Chondrocyte (in vitro differentiated cells): Measurements from ENCODE around the gene C19orf25. TPM values are rescaled to one million over a fixed set of nuclear protein-coding genes. Genes with fewer than 3 reads are reported as not detected.
A peak's percentile ranks its signal among the peaks of the same experiment; 100 is the strongest.

ENCODE experiments used
- DNase-seq: peaks from one replicate; pipeline ENCODE4 v3.0.0; 2021; ENCODE audit warnings: mixed read lengths, low spot score
- H3K27ac Mint-ChIP-seq: one replicate; pipeline ENCODE4 v1.8.0; 2021; ENCODE audit warnings: mild to moderate bottlenecking, moderate library complexity, mixed read lengths; ENCODE audit not compliant: unreplicated experiment
- H3K27me3 Mint-ChIP-seq: 2 replicates; pipeline ENCODE4 v1.8.0; 2021; ENCODE audit warnings: low read depth, mixed read lengths
- H3K36me3 Mint-ChIP-seq: 2 replicates; pipeline ENCODE4 v1.8.0; 2021; ENCODE audit warnings: low read depth, mixed read lengths
- H3K4me1 Mint-ChIP-seq: 2 replicates; pipeline ENCODE4 v1.8.0; 2021; ENCODE audit warnings: low read depth, mild to moderate bottlenecking, mixed read lengths
- H3K4me3 Mint-ChIP-seq: one replicate; pipeline ENCODE4 v1.8.0; 2021; ENCODE audit warnings: mild to moderate bottlenecking, moderate library complexity, mixed read lengths; ENCODE audit not compliant: unreplicated experiment
- H3K9me3 Mint-ChIP-seq: 2 replicates; pipeline ENCODE4 v1.8.0; 2021; ENCODE audit warnings: low read depth, mixed read lengths
- CTCF ChIP-seq: fragments of 200-600 bp; sonication (generic); IDR thresholded peaks from 2 replicates; pipeline ENCODE4 v1.5.0; 2021; ENCODE audit warnings: antibody characterized with exemption, mild to moderate bottlenecking, moderate library complexity
- total RNA-seq: library from RNA; stranded (reverse); gene quantifications from 3 replicates; pipeline ENCODE4 v1.2.1, GENCODE V29; 2021

C19orf25 gene
- total RNA-seq, 1 donor from 2014 or later, result 23.3 TPM

GRCh38 chr19:1438933-1439354 is 40.1 kb downstream of the C19orf25 start:
- Mint-ChIP-seq H3K4me3 (peak overlapping the region; percentile 97), H3K4me1 (peaks cover 28% of the 10 kb centered on the region), H3K27me3 (no peaks in the 10 kb centered on the region), H3K9me3 (no peaks in the 10 kb centered on the region), H3K36me3 (peaks cover 13% of the 10 kb centered on the region), H3K27ac (peak overlapping the region; percentile 78)
- no peak for TF ChIP-seq CTCF
- DNase-seq, result no peak

- no peaks in the 10 kb centered on the region for H3K9me3 Mint-ChIP-seq
- peak; percentile 89 for TF ChIP-seq CTCF
- peak within 1 kb of the TSS; percentile 100 for H3K27ac Mint-ChIP-seq
- DNase-seq, result peak; percentile 98
- peak within 1 kb of the TSS; percentile 97 for H3K4me3 Mint-ChIP-seq
- H3K27me3 Mint-ChIP-seq, result no peaks in the 10 kb centered on the region
- H3K4me1 Mint-ChIP-seq, result peaks cover 25% of the 10 kb centered on the region
- H3K36me3 Mint-ChIP-seq, result peaks cover 13% of the 10 kb centered on the region
These were observed 40.7 kb downstream of the C19orf25 start, which contains the start of gene RPS15 for GRCh38 chr19:1438035-1438932. RPS15 (plus strand) TSS chr19:1438396; CDS start chr19:1438426, 30 bp downstream.

GRCh38 chr19:1437609-1438008 is 41.4 kb downstream of the C19orf25 start:
- peaks cover 25% of the 10 kb centered on the region for H3K4me1 Mint-ChIP-seq
- TF ChIP-seq CTCF, result no peak
- H3K9me3 Mint-ChIP-seq, result no peaks in the 10 kb centered on the region
- no peaks in the 10 kb centered on the region for H3K27me3 Mint-ChIP-seq
- peak overlapping the region; percentile 100 for H3K27ac Mint-ChIP-seq
- no peak for DNase-seq
- peaks cover 15% of the 10 kb centered on the region for H3K36me3 Mint-ChIP-seq
- H3K4me3 Mint-ChIP-seq, result no peak overlapping the region

- Mint-ChIP-seq H3K4me3 (no peak overlapping the region), H3K27ac (no peak overlapping the region), H3K4me1 (peaks cover 19% of the 10 kb centered on the region), H3K9me3 (no peaks in the 10 kb centered on the region), H3K36me3 (peaks cover 8% of the 10 kb centered on the region), H3K27me3 (no peaks in the 10 kb centered on the region)
- DNase-seq, result no peak
- no peak for TF ChIP-seq CTCF
These were observed 43.5 kb downstream of the C19orf25 start for GRCh38 chr19:1435378-1435989.

GRCh38 chr19:1434577-1435060 is 44.4 kb downstream of the C19orf25 start:
- Mint-ChIP-seq H3K36me3 (peaks cover 5% of the 10 kb centered on the region), H3K4me1 (peaks cover 12% of the 10 kb centered on the region), H3K27me3 (no peaks in the 10 kb centered on the region), H3K27ac (no peak overlapping the region), H3K9me3 (no peaks in the 10 kb centered on the region), H3K4me3 (no peak overlapping the region)
- no peak for TF ChIP-seq CTCF
- DNase-seq, result no peak
